AG20443 (cell line): Measurements from ENCODE around the gene EMP3.
"Not testable (repeated sequence)": the region's sequence is repeated elsewhere in the genome, so short reads cannot be mapped to it uniquely, and the experiment has no call there.

Experiments
- DNase-seq: peaks from one replicate; pipeline ENCODE4 v3.0.0; 2012; ENCODE audit warnings: low spot score, mixed read lengths

Gene EMP3

DNA sequence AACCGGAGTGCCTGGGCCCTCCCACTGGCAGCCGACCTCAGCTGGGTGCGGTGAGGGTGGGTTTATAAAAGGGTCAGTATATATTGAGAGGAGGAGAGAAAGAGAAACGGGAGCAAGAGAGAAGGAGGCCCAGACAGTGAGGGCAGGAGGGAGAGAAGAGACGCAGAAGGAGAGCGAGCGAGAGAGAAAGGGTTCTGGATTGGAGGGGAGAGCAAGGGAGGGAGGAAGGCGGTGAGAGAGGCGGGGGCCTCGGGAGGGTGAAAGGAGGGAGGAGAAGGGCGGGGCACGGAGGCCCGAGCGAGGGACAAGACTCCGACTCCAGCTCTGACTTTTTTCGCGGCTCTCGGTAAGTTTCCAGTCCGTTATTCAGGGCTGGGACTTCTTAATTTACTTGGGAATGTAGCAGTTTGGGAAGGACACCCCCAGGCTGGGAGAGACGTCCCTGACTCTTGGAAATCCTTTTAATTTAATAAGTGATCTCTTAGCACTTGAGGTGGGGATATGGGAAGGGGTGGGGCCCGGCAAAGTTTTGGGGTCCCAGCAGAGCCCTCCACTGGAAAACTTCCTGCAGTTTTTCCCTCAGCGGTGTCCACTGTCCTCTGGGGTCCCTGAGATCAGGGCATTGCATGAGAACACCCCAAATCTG lies at the start of gene EMP3:
EMP3 (plus strand) TSS at position 288 of the 646 bp plus-strand sequence. CDS start 1,293 bp downstream, outside the sequence.
- DNase-seq = peak; percentile 89

DNA sequence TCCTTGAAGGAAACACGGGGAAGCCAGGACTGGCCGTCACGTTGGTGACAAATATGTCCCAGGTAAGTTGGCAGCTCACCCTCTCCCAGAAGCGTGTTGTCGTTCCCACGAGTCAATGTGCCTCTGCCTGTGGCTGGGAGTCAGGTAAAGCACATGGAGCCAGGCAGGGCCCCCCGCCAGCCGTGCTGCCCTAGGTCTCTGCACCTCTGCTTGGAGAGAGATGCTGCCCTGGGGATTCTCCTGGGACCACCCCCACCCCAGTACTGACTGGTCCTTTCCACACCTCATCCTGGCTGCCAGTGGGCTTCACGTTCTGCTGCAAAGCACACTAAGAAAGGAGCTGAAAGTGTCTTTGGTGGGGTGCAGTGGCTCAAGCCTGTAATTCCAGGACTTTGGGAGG lies 45.6 kb upstream of the EMP3 start:
- no peak for DNase-seq

- peak; percentile 55 for DNase-seq
Observed at GRCh38 chr19:48283908-48284307, 41.4 kb upstream of the EMP3 start.

GRCh38 chr19:48284896-48285295 lies 40.5 kb upstream of the EMP3 start:
- no peak for DNase-seq

- no peak for DNase-seq
Observed at GRCh38 chr19:48287748-48288147, 37.6 kb upstream of the EMP3 start.

DNA sequence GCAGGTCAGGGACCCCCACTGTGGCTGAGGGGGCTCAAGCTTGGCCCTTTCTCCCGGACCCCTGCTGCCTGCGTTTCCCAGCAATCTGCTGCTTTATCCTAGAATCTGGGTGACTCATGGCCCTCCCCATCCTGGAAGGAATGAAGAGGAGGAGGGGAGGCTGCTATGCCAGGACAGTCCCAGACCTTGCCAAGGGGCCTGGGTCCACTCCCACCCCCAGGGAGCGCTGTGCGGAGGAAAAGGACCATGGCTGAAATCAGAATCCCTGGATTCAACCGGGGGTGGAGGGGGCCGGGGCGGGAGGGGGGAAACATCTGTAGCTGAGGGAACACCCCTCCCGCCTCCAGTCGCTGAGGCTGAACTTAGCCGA lies 35.0 kb upstream of the EMP3 start:
- peak; percentile 58 for DNase-seq

DNA sequence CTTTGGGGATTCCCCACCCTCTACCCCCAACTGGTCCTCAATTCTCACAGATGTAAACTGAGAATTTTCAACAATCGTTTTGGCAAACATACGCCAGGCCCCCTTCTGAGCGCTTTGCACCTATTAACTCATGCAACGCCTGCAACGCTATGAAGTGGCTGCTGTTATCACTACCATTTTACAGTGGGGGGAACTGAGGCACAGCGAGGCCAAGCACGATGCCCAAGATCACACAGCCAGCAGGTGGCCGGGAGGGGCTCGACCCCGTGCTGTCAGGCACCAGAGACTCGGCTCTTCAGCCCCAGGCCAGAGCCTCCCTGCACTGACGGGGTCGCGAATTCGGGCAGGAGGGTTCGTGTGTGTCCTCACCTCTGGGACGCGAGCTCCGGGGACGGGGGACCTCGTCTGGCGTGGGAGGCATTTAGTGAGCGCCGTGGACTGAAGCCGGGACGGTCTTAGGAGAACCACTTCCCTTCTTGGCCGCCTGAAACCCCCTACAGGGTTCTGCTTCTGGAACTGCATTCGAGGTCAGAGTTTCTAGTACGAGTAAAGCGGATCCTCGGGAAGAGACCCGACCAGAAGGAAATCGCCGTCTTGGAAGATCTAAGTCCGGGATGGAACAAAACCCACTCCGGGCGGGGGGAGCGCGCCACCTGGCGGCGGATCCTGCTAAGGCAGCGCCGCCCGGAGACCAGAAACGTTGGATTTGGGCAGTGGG lies 34.4 kb upstream of the EMP3 start:
- DNase-seq = peak; percentile 87

GRCh38 chr19:48291489-48291815 lies 33.9 kb upstream of the EMP3 start:
- DNase-seq = not testable (repeated sequence)

- DNase-seq = peak; percentile 87
Observed at GRCh38 chr19:48292798-48293197, 32.6 kb upstream of the EMP3 start.

DNA sequence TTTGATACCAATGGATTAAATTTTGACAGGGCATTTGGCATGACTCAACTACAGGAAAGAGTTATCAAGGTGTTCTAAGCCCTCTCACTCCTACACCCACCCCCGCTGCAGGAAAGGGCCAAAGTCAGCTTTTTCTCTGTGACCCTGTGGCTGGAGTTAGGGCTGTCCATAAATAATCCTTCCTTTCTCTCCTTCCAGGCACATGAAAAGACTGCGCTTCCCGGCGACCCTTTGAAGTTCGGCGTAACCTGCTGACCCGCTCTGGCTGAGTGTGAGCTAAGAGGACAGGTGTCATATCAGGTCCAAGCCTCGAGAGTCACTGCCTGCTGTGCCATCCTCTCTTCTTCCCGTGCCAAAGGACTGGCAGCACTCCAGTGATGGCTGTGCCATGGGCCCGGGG lies 29.9 kb upstream of the EMP3 start:
- no peak for DNase-seq

DNA sequence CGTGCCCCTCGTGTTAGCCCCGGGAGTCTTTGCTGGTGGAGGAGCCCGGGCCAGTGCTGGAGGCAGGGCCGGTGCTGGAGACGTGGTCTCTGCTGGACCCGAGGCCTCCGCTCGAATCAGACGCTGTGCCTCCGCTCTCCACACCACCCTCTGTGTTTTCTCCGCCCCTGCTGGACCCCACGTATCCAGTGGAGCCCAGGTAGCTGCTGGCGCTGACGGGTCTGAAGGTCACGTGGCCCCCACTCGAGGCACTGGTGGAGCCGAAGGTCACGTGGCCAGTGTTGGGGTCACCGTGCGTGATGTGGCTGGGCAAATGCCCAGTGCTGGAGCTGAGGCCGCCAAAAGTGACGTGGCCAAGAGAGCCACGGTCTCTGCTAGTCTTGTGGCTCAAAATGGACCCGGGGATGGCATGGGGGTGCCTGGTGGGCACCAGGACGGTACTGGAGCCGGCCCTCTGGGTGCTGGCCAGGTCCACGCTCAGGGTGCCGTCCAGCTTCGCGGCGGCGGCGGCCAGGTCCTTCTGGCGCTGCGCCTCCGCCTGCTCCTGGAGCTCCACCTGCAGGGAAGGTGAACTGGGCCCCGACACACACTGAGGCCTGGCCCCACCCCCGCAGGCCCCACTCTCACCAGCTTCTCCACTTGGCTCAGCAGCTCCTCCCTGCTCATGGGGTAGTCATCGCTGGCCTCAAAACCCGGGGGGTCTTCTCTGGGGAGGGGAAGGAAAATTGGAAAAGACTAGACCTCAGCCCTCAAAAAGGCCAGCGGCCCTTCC lies 28.2 kb upstream of the EMP3 start:
- DNase-seq = no peak

DNA sequence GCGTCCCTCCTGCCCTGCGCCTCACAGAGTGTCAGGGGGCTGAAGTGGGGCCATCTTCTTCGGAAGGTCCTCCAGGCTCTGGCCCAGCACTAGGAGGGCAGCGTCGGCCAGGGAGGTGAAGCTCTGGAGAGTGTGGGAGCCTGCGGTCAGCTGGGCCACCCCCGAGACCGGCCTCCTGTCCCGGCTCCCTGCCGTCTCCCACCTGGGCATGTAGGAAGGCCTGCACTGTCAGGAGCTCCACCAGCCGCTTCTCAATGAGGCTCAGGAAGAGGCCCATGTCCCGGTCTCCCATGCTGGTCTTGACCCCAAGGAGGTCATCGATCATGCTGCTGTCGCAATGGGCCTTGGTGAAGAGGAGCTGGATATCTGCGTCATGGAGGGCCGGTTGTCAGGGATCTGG lies 27.4 kb upstream of the EMP3 start:
- no peak for DNase-seq

GRCh38 chr19:48301886-48302599 lies 23.3 kb upstream of the EMP3 start:
- no peak for DNase-seq

DNA sequence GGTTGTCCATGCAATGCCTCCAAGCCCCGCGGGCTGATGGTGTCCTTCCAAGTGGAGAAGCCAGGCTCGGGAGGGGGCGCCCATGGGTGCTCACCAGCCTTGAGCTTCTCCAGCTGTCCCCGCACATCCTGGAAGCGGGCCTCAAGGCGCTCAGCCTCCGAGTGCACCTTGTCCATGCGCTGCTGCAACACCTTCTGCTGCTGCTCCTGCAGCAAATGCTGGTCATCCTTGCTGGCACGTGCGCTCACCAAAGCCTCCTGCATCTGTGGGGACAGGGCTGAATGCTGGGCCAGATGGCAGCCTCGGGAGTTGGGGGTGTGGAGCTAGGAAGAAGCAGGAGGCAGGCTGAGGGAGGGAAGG lies 22.8 kb upstream of the EMP3 start:
- DNase-seq = no peak

DNA sequence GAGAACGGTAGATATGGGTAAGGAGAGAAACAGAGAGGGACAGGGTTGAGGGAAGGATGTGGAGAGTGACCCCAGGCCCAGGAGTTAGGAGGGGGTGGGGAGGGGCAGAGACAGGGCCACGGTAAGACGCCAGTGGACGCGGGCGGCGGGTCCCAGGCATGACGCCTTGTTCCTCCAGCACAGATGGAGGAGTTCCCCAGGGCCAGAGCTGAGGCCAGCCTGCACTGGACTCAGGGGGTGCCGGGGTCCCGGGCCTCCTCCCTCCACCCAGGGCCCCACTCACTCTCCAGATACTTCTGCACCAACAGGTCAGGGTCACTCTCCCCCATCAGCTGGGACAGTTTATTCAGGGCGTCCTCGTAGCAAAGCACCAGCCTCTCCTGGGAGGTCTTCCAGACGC lies 22.0 kb upstream of the EMP3 start:
- no peak for DNase-seq

GRCh38 chr19:48303866-48304265 lies 21.5 kb upstream of the EMP3 start:
- no peak for DNase-seq

- DNase-seq = no peak
Observed at GRCh38 chr19:48308631-48309586, 16.4 kb upstream of the EMP3 start.

DNA sequence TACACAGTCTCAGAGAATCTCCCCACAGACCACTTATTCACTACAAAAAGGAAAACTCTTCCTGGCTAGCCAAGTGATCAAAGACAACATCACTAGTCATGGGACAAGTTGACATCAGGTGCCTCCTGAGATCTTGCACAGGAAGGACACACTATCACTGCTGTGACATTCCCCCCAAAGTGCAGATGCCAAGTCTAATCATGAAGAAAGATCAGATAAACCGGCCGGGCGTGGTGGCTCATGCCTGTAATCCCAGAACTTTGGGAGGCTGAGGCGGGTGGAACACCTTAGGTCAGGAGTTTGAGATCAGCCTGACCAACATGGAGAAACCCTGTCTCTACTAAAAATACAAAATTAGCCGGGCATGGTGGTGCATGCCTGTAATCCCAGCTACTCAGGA lies 15.6 kb upstream of the EMP3 start:
- not testable (repeated sequence) for DNase-seq

DNA sequence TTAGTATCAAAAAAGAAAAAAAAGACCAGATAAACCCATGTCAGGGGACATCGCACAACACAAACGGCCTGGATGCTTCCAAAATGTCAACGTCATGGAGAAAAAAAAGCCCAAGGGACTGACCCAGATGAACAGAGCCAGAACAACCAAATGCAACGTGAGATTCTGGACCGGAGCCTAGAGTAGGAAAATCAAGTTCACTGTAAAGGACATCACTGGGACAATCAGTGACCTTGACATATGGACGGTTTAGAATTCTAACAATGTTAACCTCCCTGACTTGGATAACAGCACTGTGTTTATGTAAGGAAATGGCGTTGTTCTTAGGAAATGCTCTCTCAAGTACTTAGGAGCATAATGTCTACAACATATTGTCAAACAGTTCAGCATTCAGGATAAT lies 15.1 kb upstream of the EMP3 start:
- no peak for DNase-seq

- no peak for DNase-seq
Observed at GRCh38 chr19:48311384-48311783, 14.0 kb upstream of the EMP3 start.

- no peak for DNase-seq
Observed at GRCh38 chr19:48315712-48316111, 9.6 kb upstream of the EMP3 start.

GRCh38 chr19:48317708-48317960 lies 7.7 kb upstream of the EMP3 start:
- DNase-seq = not testable (repeated sequence)
